GM19328 (cell line): ENCODE results near the gene STUB1.

Experiments used
- ATAC-seq: cut with Tn5 transposase; IDR thresholded peaks from one replicate; pipeline ENCODE4 v1.9.1; 2021; ENCODE audit warnings: mild to moderate bottlenecking, moderate library complexity; ENCODE audit not compliant: unreplicated experiment

Gene STUB1

DNA sequence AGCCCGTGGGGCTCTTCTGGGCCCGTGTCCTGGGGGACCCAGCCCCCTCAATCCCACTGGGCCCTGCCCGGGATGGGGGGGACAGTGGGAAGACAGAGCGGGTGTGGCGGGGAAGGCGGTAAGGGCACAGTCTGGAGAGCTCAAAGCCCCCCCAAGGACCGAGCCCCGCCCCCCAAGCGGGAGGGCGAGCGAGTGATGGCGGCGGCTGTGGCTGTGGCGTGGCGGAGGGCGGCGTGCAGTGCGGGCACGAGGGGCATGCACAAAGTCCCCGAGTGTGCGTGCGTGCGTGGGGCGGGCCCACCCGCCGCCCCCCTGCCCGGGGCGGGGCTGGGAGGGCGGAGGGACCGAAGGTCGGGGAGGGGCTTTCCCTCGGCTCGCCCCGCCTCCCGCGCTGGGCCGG, 13.6 kb downstream of the STUB1 start:
- no peak for ATAC-seq

DNA sequence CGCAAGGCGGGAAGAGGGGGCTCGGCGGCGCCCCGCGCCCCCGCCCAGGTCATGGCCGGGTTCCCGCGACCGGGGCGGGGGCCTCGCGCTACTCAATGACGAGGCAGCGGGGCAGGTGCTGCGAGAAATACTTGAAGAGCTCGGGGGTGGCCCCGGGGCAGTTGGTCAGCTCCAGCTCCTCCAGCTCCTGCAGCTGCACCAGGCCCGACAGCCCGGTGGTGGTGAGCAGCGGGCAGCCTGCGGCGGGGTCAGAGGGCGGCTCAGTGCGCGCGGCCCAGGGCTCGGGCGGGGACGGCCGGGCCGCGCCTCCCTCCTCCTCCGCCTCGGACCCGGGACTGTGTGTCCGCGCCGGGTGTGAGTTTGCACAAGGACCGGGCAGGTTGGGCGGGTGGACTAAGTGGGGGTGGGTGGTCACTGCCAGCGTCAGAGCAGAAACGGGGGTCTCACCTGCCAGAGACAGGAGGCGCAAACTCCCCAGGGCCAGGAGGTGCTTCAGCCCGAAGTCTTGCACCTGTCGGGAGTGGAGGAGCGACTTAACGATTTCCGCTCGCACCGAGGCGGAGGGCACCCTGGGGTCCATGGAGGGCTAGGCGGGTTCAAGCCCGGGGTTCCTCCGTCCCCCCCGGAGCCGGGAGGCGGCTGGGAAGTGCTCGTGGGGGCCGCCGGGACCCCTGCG, 14.1 kb downstream of the STUB1 start:
- ATAC-seq: no peak

DNA sequence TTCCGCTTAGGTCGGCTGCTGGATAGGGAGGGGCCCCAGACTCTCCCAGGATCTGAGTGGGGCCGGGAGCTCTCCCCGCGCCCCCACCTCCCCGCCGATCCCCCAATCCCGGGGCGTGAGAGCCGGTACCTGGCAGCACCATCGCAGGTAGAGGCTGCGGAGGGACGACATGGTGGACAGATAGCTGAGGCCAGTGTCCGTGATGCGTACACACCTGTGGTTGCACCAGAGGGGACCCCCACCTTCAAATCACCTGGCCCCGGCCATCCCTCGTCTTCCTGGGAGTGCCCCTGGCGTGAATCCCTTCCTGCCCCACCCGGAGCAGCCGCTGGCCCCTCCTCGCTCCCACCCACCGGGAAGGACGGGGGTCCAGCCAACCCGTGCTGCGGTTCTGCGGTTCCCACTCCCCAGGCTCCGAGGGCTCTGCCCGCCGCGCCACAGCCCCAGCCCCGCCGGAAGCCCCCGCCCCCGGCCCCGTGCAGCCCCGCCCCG, 14.7 kb downstream of the STUB1 start:
- ATAC-seq: no peak

DNA sequence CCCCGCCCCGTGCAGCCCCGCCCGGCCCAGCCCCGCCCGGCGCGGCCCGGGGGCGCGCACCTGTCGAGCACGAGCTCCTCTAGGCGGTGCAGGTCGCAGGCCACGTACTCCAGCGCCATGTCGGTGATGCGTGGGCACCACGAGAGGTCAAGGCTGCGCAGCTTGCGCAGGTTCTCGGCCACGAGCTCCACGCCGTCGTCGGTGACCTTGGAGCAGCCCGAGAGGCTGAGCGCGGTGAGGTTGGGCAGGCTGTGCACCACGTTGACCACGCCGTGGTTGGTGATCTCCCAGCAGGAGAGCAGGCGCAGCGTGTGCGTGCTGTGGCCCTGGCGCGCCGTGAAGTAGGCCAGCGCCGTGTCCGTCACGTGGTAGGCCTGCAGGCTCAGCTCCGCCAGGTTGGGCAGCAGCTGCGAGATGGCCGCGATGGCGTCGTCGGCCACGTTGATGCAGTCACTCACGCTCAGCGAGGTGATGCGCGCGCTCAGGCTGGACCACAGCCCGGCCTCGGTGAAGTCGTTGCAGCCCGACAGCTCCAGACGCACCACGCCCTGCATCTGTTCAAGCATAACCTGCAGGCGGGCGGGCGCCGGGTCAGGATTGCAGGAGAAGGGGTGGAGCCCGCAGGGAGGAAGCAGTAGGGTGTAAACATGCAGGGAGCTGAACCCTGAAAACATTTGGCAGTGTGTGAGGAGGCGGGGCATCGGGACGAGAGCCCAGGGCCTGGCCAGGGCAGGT, 15.3 kb downstream of the STUB1 start:
- no peak for ATAC-seq

DNA sequence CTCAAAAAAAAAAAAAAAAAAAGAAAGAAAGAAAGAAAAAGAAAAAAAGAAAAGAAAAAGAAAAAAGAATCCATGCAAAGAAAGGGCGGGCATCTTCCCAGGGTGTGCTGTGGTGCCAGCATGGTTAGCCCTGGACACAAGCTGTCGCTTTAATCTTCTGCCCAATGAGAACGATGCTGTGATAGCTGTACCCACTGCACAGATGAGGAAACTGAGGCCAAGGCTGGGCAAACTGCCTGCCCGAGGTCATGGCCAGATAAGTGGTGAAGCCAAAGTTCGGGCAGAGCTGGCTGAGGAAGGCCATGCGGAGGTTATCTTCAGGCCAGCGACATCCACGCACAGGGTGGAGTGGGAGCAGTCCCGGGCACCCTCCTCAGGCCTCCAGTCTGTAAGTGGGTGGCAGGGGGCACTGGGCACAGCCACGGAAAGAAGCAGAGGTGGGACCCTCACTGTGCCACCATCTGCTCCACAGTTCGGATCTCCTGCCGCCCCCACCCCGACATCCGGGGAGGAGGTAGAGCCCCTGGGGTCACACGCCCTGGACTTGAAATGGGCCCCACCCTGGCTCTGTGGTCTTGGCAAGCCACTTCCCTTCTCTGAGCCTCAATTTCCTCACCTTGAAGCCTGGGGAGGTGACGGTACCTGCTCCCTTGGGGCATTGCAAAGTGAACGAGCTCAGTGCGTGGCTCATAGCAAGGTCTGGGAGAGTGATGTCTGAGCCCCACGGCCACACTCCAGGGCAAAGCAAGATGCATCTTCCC, 18.9 kb downstream of the STUB1 start:
- no peak for ATAC-seq

DNA sequence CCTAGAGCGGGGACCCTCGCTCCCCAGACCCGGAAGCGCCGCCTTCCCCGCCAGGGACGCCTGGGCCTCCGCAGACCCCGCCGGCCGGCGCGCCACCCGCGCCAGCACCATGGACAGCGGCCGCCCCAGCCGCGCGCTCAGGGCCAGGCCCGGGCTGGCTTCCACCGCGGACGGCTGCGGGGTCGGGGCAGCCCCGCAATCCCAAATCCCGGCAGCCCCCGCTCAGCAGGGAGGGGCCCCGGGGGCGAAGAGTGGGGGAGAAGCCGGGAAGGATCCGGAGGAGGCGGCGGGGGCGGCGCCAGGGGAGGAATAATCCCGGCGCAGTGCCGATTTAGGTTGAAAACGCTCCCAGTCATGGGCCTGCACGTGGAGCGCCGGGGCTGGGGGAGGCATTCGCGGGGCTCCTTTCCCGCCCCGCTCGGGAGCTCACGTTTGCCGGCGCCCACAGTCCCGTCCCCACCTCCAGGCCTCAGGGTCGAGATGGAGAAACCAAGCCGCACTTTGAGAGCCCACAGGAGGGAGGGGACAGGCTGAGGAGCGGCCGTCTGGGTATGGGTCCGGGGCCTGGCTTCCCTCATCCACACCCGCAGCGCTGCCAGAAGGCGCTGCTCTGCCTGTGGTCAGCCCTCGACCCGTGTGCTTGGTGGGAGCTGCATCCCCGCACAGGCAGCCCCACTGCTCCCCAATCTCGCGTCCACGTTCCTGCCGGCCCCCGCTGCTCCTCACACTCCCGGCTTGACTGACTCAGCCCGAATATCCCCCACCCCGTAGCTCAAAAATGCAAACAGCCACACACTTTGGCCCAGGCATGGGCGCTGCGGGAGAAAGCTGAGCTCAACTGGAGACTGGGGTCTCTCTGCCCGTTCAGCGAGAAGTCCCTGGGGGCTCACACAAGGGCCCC, 20.7 kb downstream of the STUB1 start:
- ATAC-seq: no peak

DNA sequence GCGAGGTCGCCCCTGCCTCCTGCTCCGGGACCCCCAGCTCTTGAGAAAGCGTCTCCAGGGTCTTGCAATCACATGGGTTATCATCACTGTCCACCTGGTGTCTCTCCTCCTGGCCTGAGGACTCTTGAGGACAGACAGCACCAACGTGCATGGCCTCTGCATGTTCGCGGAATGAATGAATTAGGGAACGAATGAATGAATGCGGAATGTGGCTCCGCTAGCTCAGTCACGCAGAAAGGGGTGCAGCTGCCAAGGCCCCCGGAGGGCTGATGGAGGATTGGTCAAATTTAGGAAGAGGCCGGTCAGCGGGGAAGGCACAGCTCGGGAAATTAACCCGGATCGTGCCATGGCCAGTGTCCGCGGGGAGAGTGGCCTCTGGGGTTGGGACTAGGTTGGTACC, 22.1 kb downstream of the STUB1 start:
- ATAC-seq: no peak

DNA sequence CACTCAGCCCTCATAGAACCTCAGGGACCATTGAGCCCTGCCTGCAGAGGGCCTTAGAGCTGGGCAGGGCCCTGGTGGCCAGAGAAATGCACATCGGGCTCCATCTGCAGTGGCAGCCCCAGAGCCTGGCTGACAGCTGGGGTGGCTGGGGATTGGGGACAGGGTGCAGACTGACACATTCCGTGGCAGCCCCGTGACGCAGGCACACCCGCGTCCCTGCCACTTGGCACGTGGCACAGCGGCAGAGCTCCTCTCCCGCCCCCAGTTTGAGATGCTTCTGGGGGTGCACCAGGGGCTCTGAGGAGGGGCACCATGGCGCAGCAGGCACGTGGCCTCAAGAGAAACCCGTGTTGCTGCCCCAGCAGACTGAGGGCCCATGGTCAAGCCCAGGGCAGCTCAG, 23.2 kb downstream of the STUB1 start:
- no peak for ATAC-seq

DNA sequence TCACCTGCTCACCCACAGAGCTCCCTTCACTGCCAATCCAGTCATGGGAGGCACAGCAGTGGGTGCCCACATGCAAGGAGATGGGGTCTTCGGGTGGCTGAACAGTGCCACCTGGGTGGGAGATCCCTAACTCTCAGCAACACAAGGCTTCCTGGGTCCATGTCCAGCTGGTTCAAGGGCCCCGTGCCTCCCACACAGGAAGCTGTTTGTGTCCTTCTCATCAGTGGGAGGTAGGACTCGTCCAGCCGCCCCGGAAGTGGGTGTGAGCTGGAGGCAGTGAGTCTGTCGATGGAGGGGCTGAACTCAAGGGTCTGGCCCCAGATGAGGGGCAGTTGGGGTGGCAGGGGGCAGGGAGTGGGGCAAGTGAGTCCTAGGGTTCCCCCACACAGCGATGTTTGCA, 23.8 kb downstream of the STUB1 start:
- no peak for ATAC-seq

DNA sequence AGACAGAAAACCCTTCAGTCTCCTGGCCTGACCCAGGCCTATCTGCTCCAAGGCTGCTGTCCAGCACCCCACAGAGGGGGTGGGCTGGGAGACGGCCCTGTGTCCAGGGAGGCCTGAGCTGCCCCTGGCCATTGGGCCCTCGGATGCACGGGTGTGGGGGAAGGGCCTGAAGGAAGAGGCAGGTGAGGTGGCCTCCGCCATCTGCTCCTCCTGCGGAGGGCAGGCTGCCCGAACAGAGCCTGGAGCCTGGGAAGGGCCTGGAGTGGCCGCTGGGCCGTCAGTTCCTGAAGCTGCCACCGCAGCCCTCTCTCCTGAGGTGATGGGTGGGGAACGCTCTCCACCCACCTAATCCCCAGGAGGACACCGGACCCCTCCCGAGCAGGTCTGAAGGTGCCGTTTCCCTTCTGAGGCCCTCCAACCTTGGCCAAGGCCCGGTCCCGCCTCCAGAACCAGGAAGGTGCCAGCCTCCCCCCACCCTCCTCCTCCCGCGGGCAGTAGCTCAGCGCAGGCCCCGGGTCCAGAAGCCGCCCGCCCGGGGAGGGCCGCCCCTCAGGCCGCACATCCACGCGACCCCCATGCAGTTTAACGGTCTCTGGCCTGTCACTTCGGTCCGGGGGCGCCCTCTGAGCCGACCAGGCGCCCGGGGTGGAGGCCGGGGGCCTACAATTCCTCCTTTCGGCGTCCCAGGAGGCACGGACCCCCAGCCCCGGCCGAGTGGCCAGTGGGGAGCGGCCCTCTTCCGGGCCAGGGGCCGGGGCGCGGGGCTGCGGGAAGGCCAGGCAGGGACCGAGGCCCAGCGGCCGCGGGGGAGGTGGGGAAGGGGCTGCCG, 24.6 kb downstream of the STUB1 start:
- ATAC-seq: no peak

DNA sequence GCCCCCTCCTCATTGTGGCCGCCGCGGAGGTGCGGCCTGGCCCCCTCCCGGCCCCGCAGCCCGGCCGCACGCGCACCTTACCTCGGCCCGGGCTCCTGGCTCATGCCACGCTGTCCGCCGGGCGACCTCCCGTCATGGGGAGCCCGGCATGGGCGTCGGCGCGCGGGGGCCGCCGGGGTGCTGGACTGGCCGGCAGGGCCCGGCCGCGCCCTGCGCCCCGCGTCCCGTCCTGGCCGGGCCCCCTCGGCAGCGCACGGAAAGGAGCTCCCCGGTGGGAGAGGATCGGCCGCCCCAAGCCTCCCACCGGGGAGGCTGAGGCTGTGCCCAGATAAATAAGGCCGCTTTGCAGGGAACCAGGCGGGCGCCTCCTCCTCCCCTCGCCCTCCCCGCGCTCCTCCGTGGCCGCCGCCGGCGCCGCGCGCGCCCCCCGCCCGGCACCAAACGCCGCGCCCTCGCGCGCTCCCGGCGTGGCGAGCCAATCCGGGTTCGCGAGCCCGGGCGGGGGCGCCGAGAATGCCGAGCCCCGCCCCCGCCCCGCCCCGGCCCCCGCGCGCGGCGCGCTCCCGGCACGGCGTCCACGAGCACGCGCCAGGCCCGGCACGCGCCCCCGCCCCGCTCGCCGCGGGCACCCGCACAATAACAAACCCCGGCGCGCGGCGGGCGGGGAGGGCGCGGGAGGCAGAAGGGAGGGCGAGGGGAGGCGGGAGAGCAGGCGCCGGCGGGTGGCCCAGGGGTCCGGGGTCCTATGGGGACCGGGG, 25.4 kb downstream of the STUB1 start, which contains the start of gene FBXL16:
Gene FBXL16, minus strand, starts transcription at position 371 of the 758 bp plus-strand sequence. CDS start 8,396 bp downstream, outside the sequence.
- no peak for ATAC-seq

DNA sequence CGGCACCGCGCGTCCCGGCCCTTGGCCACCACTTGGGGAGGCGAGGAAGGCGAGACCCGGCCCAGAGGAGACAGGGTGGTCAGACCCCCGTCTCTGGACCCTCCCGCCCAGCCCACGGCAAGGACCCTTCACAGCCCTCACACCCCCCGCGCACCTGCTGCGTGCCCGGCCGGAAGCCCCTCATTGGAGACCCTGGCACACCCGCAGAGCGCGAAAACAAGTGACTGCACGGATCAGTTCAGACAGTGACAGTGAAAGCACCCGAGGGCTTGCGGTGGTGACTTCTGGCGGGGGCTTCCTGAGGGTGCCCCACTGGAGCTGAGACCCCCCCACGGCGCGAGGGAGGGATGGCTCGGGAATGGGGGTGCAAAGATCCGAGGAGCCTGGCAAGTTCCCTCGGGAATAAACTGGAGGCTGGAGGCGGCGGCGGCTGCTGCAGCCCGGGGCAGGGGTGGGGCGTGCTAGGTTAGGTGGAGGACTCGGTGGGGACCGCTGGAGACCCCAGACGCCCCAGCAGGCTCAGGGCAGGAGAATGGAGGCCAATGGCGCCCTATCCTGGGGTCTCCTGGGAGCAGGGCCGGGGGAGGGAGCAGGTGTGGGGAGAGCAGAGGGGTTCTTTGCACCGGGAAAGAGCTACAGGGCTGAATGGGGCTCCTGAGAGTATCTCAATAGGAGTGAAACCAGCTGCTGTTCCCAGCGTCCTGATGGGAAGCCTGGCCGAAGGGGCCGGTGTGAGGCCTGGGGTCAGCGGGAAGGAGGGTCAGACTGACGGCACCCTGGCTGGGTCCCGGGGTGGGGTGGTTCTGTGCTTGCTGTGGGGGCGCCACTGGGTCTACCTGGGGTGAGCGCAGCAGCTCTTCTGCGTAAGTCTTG, 26.2 kb downstream of the STUB1 start:
- ATAC-seq: no peak

DNA sequence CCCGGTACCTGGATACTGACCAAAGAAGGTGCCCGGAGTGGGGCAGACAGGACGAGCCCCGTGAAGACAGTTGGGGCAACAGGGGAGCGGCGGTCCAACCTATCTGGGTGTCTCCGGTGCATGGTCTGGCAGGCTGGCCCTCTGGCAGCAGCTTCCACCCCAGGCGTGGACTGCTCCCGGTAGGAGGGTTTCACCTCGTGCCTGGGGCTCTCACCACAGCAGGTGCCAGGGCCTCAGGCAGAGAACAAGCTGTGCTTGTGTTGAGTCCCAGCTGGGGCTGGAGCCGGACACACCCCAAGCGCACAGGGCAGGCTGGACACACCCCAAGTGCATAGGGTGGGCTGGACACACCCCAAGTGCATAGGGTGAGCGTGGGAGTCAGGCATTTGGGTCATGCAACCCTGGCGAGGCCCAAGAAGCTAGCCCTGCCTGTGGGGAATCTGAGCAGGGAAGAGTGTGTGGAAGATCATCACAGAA, 26.9 kb downstream of the STUB1 start:
- no peak for ATAC-seq

DNA sequence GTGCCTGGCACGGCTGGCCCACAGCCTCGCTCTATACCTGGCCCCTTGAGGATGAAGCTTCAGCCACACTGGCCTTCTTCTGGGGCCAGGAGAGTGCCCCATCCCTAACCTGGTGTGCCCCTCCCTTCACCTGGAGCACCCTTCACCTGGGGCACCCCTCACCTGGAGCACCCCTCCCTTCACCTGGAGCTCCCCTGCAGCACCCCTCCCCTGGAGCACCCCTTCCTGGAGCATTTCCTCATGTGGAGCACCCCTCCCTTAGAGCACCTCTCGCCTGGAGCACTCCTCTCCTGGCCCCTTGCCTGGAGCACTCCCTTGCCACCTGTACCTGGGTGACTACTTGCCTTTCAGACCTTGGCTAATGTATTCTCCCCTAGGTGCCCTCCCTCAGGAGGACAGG, 27.8 kb downstream of the STUB1 start:
- no peak for ATAC-seq

DNA sequence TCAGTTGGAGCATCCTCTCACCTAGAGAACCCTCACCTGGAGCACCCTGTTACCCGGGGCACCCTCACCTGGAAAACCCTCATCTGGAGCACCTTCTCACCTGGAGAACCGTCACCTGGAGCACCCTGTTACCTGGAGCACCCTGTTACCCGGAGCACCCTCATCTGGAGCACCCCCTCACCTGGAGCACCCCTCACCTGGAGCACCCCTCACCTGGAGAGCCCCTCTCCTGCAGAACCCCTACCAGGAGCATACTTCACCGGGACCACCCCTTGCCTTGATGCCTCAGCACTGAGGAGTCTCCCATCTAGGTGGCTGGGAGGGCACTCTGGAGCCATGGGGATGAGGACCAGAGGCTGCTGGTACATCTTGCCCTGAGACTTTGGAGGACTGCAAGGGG, 28.7 kb downstream of the STUB1 start:
- no peak for ATAC-seq

DNA sequence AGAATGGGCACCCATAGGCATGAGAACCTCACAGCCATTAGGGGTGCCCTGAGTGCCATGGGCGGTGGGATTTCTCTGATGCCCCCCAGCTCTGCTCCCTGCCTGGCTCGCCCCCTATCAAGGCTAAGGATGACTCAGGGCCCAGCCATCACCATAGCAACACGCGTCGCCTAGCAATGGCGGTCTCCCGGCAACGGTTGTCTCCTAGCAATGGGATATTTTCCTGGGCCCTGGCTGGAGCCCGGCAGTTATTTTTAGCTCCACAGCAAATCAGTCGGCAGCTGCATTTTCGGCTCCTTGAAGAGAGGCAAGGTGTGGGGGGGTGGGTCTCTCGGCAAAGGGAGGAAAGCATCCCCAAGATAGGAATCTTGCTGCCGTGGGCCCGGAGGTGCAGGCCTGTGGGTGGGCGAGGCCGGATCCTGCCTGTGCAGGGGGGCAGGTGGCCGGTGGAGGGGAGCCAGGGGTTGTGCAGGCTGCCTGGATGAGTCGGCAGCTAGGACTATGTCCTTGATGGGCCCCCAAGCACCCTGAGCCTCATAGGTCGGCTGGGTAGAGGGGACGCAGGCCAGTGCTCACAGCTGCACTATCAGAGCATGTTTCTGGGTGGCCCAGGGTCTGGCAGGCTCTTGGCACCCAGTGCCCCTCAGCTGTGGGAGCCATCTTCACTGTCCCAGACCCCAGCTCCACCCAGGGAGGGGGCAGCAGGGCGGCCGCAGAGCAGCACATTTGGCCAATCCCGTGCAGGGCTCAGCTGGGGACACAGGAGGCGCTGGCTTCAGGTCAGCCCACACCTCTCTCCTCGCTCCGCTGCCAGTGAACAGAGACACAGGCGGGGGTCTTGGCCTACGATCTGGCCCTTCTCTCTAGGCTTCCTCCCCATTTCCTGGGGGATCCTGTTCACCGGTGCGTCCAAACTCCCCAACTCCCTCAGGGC, 29.6 kb downstream of the STUB1 start:
- no peak for ATAC-seq
